ENCODE data around the gene LRRC14B.

- no peak for TF ChIP-seq CTCF (IDR thresholded peaks at IDR 0.05)
- no peak for TF ChIP-seq EZH2phosphoT487 (IDR thresholded peaks at IDR 0.05)
These were observed 3.5 kb upstream of the LRRC14B start for GRCh38 chr5:187617-188451.

All from neural progenitor cell (in vitro differentiated cells).